Hepatocyte (in vitro differentiated cells): Measurements from ENCODE around the gene NRG2.

ENCODE experiments used
- CTCF ChIP-seq: fragments of 200-600 bp; sonication (generic); IDR thresholded peaks from 2 replicates; pipeline ENCODE4 v1.5.1; 2016; ENCODE audit warnings: antibody characterized with exemption, mild to moderate bottlenecking; ENCODE audit not compliant: poor library complexity
- EZH2 ChIP-seq: fragments of 200-600 bp; sonication (generic); IDR thresholded peaks from 2 replicates; pipeline ENCODE4 v1.6.1; 2016; ENCODE audit warnings: antibody characterized with exemption, mild to moderate bottlenecking, borderline replicate concordance

- TF ChIP-seq CTCF = no peak
- no peak for TF ChIP-seq EZH2
Observed at GRCh38 chr5:139878093-139878492, 165.0 kb downstream of the NRG2 start.
